Activated CD4-positive, alpha-beta memory T cell treated with anti-CD3 and anti-CD28 coated beads for 36 hours (primary cell): ENCODE results near the gene ALKBH3. TPM values are rescaled to one million over a fixed set of nuclear protein-coding genes. Genes with fewer than 3 reads are reported as not detected.

Source experiments
- CTCF ChIA-PET: fragments of 350-600 bp; sonication (Branson Sonifier 250); formaldehyde crosslinking; loops from one replicate; lab custom pipeline; 2021; ENCODE audit warnings: antibody characterized with exemption, inconsistent platforms; lab: Charles Lee
- POLR2A ChIA-PET: fragments of 350-600 bp; sonication (Branson Sonifier 250); formaldehyde crosslinking; loops from one replicate; lab custom pipeline; 2021; ENCODE audit warnings: antibody characterized with exemption; lab: Charles Lee
- DNase-seq: peaks from one replicate; pipeline ENCODE4 v3.0.0-alpha.2; 2020
- H3K27ac Mint-ChIP-seq: one replicate; pipeline ENCODE4 v1.8.0; 2021; ENCODE audit warnings: mixed read lengths
- H3K27me3 Mint-ChIP-seq: one replicate; pipeline ENCODE4 v1.8.0; 2021; ENCODE audit warnings: mixed read lengths
- H3K36me3 Mint-ChIP-seq: one replicate; pipeline ENCODE4 v1.8.0; 2021; ENCODE audit warnings: mixed read lengths
- H3K4me1 Mint-ChIP-seq: one replicate; pipeline ENCODE4 v1.8.0; 2021; ENCODE audit warnings: low read depth, mixed read lengths
- H3K4me3 Mint-ChIP-seq: one replicate; pipeline ENCODE4 v1.8.0; 2021; ENCODE audit warnings: mild to moderate bottlenecking, mixed read lengths
- H3K9me3 Mint-ChIP-seq: one replicate; pipeline ENCODE4 v1.8.0; 2021; ENCODE audit warnings: mixed read lengths
- intact Hi-C: fragments of 100-400 bp; cut with micrococcal nuclease; formaldehyde crosslinking; loops from one replicate; pipeline ENCODE4 v1.15.1; 2023
- total RNA-seq, 2 experiments: library from RNA; stranded (reverse); gene quantifications; one replicate each; pipeline ENCODE4 v1.2.3, GENCODE V29; 2021

Gene ALKBH3
- total RNA-seq: 10 to 100 TPM; 32.1 to 35.8 TPM

DNA sequence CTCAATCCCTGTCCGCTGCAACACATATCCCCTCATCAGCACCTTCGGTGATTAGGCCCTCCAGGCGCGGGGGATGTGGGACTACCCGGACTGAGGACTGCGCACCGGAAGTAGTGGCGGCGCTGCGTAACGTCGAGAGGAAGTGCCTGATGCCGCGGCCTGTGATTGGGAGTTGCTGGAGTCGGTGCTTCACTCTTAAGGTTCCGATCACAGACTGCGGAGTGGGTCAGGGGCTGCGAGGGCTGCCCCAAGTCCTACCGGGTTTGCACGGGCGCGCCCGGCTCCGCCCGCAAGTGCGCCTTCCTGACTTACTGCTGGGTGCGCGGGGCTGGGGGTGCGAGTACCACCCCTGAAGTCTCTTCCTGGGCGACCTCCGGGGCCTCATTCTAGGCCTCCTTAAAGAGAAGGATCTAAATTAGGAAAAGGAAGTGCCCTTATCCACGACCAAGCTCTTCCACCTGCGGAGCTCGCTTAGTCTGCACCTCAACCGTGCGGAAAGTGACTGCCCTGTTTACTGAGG, at the start of gene ALKBH3:
ALKBH3 (plus strand) TSS at position 192 of the 520 bp plus-strand sequence. CDS start 1,822 bp downstream, outside the sequence.
- peaks cover 27% of the 10 kb centered on the region for H3K36me3 Mint-ChIP-seq
- POLR2A ChIA-PET: interaction anchor here (1.2 kb wide), 1 partner anchor 11 kb away, joined by 5 read pairs; no protein-coding TSS in a partner anchor
- CTCF ChIA-PET: interaction anchor here (0.8 to 1.9 kb wide), 4 partner anchors 9 to 157 kb away, joined by 3 to 15 read pairs (median 4); no protein-coding TSS in a partner anchor

DNA sequence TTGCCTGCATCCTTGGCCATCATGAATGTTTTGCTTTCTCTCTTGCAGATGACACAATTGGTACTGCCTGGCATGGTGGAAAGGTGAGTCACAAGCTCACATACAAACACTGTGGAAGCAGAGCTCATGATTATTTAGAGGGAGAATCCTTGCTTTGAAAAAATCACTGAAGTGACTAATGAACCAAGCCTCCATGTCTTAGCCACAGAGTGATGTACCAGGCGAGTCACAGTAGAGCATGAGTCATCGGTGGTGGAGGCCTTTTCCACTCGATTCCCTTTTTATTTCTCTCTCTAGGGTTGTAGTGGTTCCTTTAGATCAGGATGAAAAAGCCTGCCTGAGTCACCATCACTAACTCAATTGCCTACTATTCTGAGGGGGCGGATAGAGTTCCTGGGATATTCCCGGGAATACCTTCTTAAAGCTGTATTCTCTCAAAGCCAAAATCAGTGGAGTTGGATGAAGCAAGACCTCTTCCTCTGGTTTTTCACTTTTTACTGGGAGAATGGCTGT, 49.6 kb upstream of the ALKBH3 start:
- Mint-ChIP-seq H3K9me3 (no peaks in the 10 kb centered on the region), H3K4me3 (no peak overlapping the region), H3K27me3 (no peaks in the 10 kb centered on the region), H3K36me3 (peaks cover 9% of the 10 kb centered on the region), H3K4me1 (peaks cover 18% of the 10 kb centered on the region), H3K27ac (peak overlapping the region; percentile 52)
- intact Hi-C loops: loop anchor here (1.0 to 5.0 kb wide), 6 partner anchors 22 to 254 kb away; partner anchors contain the start of genes ALKBH3 and HSD17B12
- CTCF ChIA-PET: interaction anchor here (0.7 to 5.2 kb wide), 3 partner anchors 11 to 601 kb away, joined by 3 to 33 read pairs (median 3); no protein-coding TSS in a partner anchor
- POLR2A ChIA-PET: interaction anchor here (0.9 to 1.0 kb wide), 3 partner anchors 38 to 151 kb away, joined by 3 to 6 read pairs (median 6); no protein-coding TSS in a partner anchor
- peak; percentile 74 for DNase-seq

More for the DNA sequence above, at the start of gene ALKBH3:
- H3K4me1 Mint-ChIP-seq: peaks cover 23% of the 10 kb centered on the region
- peak; percentile 94 for DNase-seq
- H3K9me3 Mint-ChIP-seq: no peaks in the 10 kb centered on the region
- H3K4me3 Mint-ChIP-seq: peak within 1 kb of the TSS; percentile 93
- H3K27me3 Mint-ChIP-seq: peaks cover 10% of the 10 kb centered on the region
- intact Hi-C loops: loop anchor here (1.0 to 5.0 kb wide), 3 partner anchors 11 to 48 kb away; no protein-coding TSS in a partner anchor
- peak within 1 kb of the TSS; percentile 72 for H3K27ac Mint-ChIP-seq

DNA sequence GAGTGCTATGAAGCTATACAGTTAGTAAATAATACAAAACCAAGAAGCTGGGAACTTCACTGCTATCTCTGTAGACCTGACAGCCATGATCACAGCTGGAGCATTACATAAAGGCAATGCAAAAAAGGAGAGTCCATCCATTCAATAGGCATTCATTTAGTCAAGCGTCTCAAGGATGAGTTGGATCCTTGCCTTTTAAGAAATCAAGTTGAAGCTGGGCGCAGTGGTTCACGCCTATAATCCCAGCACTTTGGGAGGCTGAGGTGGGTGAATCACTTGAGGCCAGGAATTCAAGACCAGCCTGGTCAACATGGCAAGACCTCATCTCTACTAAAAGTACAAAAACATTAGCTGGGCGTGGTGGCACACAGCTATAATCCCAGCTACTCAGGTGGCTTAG, 48.1 kb upstream of the ALKBH3 start:
- no peaks in the 10 kb centered on the region for H3K9me3 Mint-ChIP-seq
- no peak overlapping the region for H3K27ac Mint-ChIP-seq
- no peak for DNase-seq
- no peak overlapping the region for H3K4me3 Mint-ChIP-seq
- peaks cover 18% of the 10 kb centered on the region for H3K4me1 Mint-ChIP-seq
- ChIA-PET POLR2A (interaction anchor here (1.3 kb wide), 1 partner anchor 152 kb away, joined by 5 read pairs; the partner anchor contains the start of gene HSD17B12), CTCF (interaction anchor here (5.2 kb wide), 1 partner anchor 19 kb away, joined by 33 read pairs; no protein-coding TSS in a partner anchor)
- H3K27me3 Mint-ChIP-seq: no peaks in the 10 kb centered on the region
- H3K36me3 Mint-ChIP-seq: peaks cover 11% of the 10 kb centered on the region
- intact Hi-C loops: loop anchor here (5.0 kb wide), 2 partner anchors 50 to 255 kb away; partner anchors contain the start of gene ALKBH3

DNA sequence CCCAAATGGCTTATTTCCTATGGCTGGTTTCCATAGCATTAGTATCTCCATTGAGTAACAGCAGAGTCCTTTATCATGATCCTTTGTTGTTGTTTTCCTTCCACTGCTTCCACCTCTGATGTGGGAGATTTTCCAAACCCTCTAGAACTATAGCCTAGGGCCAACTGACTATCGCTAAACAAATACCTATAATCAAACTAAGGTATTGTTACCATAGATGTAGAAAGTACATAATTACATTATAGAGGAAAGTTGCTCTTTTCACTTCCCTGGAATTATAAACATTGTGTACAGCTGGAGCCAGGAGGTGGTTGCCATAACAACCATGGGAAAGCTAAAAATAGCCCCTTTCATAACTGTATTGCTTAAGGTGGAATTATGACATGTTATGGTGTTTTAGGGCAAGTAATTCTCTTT, 47.0 kb upstream of the ALKBH3 start:
- H3K27ac Mint-ChIP-seq: no peak overlapping the region
- peaks cover 18% of the 10 kb centered on the region for H3K4me1 Mint-ChIP-seq
- H3K9me3 Mint-ChIP-seq: no peaks in the 10 kb centered on the region
- CTCF ChIA-PET: interaction anchor here (0.7 to 5.2 kb wide), 3 partner anchors 18 to 261 kb away, joined by 3 to 33 read pairs (median 3); no protein-coding TSS in a partner anchor
- intact Hi-C loops: loop anchor here (5.0 kb wide), 2 partner anchors 49 to 256 kb away; partner anchors contain the start of gene ALKBH3
- peaks cover 13% of the 10 kb centered on the region for H3K36me3 Mint-ChIP-seq
- no peak overlapping the region for H3K4me3 Mint-ChIP-seq
- H3K27me3 Mint-ChIP-seq: no peaks in the 10 kb centered on the region
- POLR2A ChIA-PET: interaction anchor here (1.3 kb wide), 1 partner anchor 153 kb away, joined by 5 read pairs; the partner anchor contains the start of gene HSD17B12
- no peak for DNase-seq

DNA sequence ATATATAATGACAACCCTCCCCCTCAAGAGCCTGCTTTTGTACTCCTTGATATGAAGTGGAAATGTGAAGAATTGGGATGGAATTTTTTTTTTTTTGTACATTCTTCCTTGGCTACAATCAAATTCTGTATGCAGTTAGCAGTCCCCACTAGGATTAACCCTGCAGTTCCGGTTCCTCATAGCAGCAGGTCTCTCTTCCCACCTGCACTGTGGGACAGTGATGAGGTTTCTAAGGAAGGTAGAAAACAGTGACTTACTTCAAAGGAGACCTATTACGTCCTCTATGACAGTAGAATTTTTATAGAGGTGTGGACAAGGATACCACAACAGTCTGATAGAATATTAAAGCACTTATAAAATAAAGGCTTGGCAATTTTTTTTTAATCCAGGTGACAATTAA, 46.3 kb upstream of the ALKBH3 start:
- POLR2A ChIA-PET: no interaction called here

DNA sequence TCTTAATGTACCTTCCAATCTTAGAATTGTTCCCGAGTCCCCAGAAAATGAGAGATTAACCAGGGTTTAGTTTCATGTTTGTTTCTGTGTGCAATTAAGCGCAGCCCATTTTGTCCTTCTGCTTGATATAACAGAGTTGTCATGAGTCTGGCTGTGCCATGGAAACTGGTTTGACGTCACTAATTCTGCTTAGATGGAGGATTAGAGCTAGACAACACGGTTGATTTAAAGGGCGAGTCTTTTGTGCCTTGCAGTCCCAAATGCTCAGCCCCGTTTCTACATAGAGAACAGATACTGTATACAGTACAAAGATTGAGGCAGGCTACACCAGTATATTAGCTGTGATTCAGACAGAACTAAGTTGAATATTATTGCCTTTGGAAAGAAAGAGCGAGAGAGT, 45.5 kb upstream of the ALKBH3 start:
- ChIA-PET POLR2A (no interaction called here), CTCF (interaction anchor here (4.2 kb wide), 1 partner anchor 16 kb away, joined by 27 read pairs; no protein-coding TSS in a partner anchor)
- no peaks in the 10 kb centered on the region for H3K9me3 Mint-ChIP-seq
- DNase-seq: no peak
- intact Hi-C loops: no loop called here
- no peak overlapping the region for H3K4me3 Mint-ChIP-seq
- H3K36me3 Mint-ChIP-seq: peaks cover 23% of the 10 kb centered on the region
- no peak overlapping the region for H3K27ac Mint-ChIP-seq
- H3K27me3 Mint-ChIP-seq: no peaks in the 10 kb centered on the region
- H3K4me1 Mint-ChIP-seq: peaks cover 18% of the 10 kb centered on the region

More for the DNA sequence above, 46.3 kb upstream of the ALKBH3 start:
- no peak overlapping the region for H3K4me3 Mint-ChIP-seq
- intact Hi-C loops: loop anchor here (5.0 kb wide), 2 partner anchors 48 to 257 kb away; partner anchors contain the start of gene ALKBH3
- H3K27ac Mint-ChIP-seq: no peak overlapping the region
- peaks cover 18% of the 10 kb centered on the region for H3K4me1 Mint-ChIP-seq
- no peak for DNase-seq
- CTCF ChIA-PET: interaction anchor here (0.7 to 1.0 kb wide), 2 partner anchors 56 to 260 kb away, joined by 3 read pairs; no protein-coding TSS in a partner anchor
- no peaks in the 10 kb centered on the region for H3K27me3 Mint-ChIP-seq
- no peaks in the 10 kb centered on the region for H3K9me3 Mint-ChIP-seq
- peaks cover 17% of the 10 kb centered on the region for H3K36me3 Mint-ChIP-seq

DNA sequence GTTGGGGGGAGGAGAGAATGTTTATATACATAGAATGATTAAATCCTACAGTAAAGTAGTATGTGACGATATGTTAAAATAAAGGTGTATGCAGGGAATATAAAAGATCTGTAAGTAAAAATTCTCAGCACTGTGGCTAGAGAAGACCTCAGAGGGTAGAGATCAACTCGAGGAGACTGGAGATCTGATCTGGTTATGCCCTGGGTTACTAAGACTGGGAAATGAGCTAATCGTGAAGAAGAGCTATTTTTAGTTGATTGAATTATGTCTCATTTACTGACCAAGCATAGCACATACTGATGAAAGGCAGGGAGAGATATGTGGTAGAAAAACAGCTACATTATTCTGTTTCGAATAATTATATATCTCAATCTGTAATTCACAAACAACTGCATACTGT, 42.8 kb upstream of the ALKBH3 start:
- Mint-ChIP-seq H3K27ac (no peak overlapping the region), H3K36me3 (peaks cover 23% of the 10 kb centered on the region), H3K4me3 (no peak overlapping the region), H3K9me3 (no peaks in the 10 kb centered on the region), H3K27me3 (no peaks in the 10 kb centered on the region), H3K4me1 (peaks cover 3% of the 10 kb centered on the region)
- ChIA-PET CTCF (interaction anchor here (2.3 to 4.2 kb wide), 2 partner anchors 12 to 13 kb away, joined by 9 to 27 read pairs; no protein-coding TSS in a partner anchor), POLR2A (no interaction called here)
- intact Hi-C loops: no loop called here
- DNase-seq: no peak

DNA sequence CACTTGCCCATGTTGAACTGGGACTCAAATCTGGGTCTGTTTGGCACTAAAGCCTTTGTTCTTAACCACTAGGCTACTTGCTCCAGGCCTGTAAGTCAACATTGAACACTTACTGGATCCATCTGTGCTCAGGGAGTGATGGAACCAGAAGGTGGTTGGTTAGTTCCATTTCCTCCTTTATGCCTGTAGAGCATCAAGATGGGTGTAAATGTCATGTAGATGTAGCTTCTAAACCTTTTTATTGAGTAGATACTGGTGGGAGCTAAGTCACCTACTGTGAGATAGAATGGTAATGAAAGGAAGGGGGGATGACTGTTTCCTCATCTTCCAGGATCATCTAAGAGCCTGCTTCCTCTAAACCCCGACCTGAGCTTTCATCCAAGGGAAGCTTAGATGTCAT, 38.6 kb upstream of the ALKBH3 start:
- H3K4me3 Mint-ChIP-seq: no peak overlapping the region
- CTCF ChIA-PET: interaction anchor here (1.2 to 1.5 kb wide), 2 partner anchors 10 to 11 kb away, joined by 3 to 5 read pairs; no protein-coding TSS in a partner anchor
- intact Hi-C loops: no loop called here
- no peaks in the 10 kb centered on the region for H3K9me3 Mint-ChIP-seq
- H3K4me1 Mint-ChIP-seq: no peaks in the 10 kb centered on the region
- H3K27ac Mint-ChIP-seq: no peak overlapping the region
- H3K36me3 Mint-ChIP-seq: peaks cover 23% of the 10 kb centered on the region
- no peak for DNase-seq
- POLR2A ChIA-PET: no interaction called here
- no peaks in the 10 kb centered on the region for H3K27me3 Mint-ChIP-seq

DNA sequence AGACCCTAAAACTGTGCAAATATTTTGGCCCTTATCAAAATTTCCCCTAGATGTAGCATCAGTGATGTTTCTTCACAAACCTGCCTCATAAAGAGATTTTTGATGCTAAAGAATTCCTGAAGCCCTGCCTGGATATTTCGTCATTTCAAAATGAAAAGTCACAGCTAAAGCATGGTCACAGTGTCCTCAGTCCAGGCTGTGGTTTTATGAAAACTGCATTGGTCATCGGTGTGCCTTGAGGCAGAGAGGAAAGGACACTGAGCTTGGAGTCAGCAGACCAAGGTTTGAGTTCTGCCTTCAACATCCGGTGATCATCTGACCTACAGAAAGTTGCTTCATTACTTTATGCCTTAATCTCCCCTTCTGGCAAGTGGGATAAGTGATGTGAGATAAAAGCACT, 34.8 kb upstream of the ALKBH3 start:
- no peak overlapping the region for H3K4me3 Mint-ChIP-seq
- no peak for DNase-seq
- no peaks in the 10 kb centered on the region for H3K9me3 Mint-ChIP-seq
- POLR2A ChIA-PET: no interaction called here
- CTCF ChIA-PET: interaction anchor here (2.9 kb wide), 1 partner anchor 19 kb away, joined by 12 read pairs; no protein-coding TSS in a partner anchor
- no peaks in the 10 kb centered on the region for H3K4me1 Mint-ChIP-seq
- no peaks in the 10 kb centered on the region for H3K27me3 Mint-ChIP-seq
- peaks cover 4% of the 10 kb centered on the region for H3K36me3 Mint-ChIP-seq
- H3K27ac Mint-ChIP-seq: no peak overlapping the region
- intact Hi-C loops: no loop called here

DNA sequence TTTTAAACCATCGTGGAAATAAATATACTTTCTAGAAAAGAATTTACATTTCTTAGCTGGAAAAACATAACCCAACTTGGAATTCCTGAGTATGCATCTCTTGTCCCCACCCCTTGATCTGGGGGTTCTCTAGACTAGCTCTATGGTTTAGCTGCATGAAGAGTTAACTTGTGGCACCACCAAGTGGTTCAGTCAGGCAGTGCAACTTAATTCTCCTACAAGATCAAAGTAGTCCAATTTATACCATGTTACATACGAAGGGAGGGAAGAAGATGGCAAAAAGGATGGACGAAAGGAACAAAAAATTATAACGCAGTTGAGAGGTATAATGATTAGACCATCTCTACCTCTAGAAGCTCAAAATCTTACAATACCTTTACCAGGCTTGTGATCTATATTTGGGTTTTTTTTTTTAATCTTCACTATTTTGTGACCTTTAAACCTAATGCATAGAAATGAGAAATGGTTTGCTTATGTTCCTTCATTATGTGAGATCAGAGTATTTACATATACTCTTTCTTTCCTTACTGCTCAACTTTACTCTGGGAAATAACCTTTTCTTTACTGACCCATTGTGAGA, 28.5 kb upstream of the ALKBH3 start:
- ChIA-PET POLR2A (interaction anchor here (0.7 kb wide), 1 partner anchor 206 kb away, joined by 3 read pairs; no protein-coding TSS in a partner anchor), CTCF (interaction anchor here (0.6 to 4.6 kb wide), 31 partner anchors 10 to 433 kb away, joined by 3 to 105 read pairs (median 4); partner anchors contain the start of gene HSD17B12)
- Mint-ChIP-seq H3K27me3 (no peaks in the 10 kb centered on the region), H3K4me3 (no peak overlapping the region), H3K9me3 (no peaks in the 10 kb centered on the region), H3K36me3 (peaks cover 2% of the 10 kb centered on the region), H3K4me1 (no peaks in the 10 kb centered on the region), H3K27ac (no peak overlapping the region)
- intact Hi-C loops: loop anchor here (1.0 to 2.0 kb wide), 3 partner anchors 21 to 273 kb away; no protein-coding TSS in a partner anchor
- peak; percentile 73 for DNase-seq

DNA sequence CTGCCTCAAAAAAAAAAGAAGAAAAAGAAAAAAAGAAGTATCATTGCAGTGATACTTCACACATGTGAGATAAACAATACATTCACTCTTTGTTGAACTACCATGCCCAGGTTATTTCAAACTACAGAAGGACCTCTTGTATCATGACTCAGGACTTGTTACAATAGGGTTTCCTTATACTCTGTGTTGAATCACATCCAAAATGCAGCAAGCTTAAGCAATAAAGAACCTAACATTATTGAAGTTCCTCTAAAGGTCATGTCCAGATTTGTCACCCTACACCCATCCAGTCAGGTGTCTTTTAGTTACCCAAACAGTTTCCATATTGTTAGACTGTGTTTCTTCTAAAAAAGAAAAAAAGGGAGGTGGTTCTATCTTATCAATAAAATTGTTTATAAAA, 26.9 kb upstream of the ALKBH3 start:
- no peak overlapping the region for H3K4me3 Mint-ChIP-seq
- no peaks in the 10 kb centered on the region for H3K9me3 Mint-ChIP-seq
- DNase-seq: no peak
- no peaks in the 10 kb centered on the region for H3K4me1 Mint-ChIP-seq
- H3K27me3 Mint-ChIP-seq: no peaks in the 10 kb centered on the region
- ChIA-PET POLR2A (no interaction called here), CTCF (interaction anchor here (1.1 to 4.6 kb wide), 2 partner anchors 13 to 28 kb away, joined by 4 to 105 read pairs; no protein-coding TSS in a partner anchor)
- no peak overlapping the region for H3K27ac Mint-ChIP-seq
- intact Hi-C loops: loop anchor here (2.0 kb wide), 2 partner anchors 23 to 275 kb away; no protein-coding TSS in a partner anchor
- peaks cover 2% of the 10 kb centered on the region for H3K36me3 Mint-ChIP-seq
